Esophagus squamous epithelium (tissue), 5 donors: Measurements from ENCODE around the gene UBE4A. TPM values are rescaled to one million over a fixed set of nuclear protein-coding genes. Genes with fewer than 3 reads are reported as not detected.

Experiments used
- DNase-seq: peaks from one replicate; lab custom pipeline; 2025; lab: John Stamatoyannopoulos, UW
- H3K27ac ChIP-seq, 4 donors: fragments of 200-600 bp; sonication (generic); one replicate each; pipeline ENCODE4 v1.5.1; 2016 to 2019; ENCODE audit warnings: mild to moderate bottlenecking in 1 of 4
- H3K27me3 ChIP-seq, 4 donors: fragments of 200-600 bp; sonication (generic); 1 replicate in 3 of 4; 2 replicates in 1 of 4; pipeline versions ENCODE4 v1.5.1 to v1.6.0; 2017 to 2021; ENCODE audit warnings: antibody characterized with exemption in 1 of 4
- H3K36me3 ChIP-seq, 3 donors: fragments of 200-600 bp; sonication (generic); one replicate each; pipeline ENCODE4 v1.5.1; 2016 to 2019
- H3K4me1 ChIP-seq, 3 donors: fragments of 200-600 bp; sonication (generic); one replicate each; pipeline ENCODE4 v1.5.1; 2017 to 2019
- H3K4me3 ChIP-seq, 4 donors: fragments of 200-600 bp; sonication (generic); 1 replicate in 3 of 4; 2 replicates in 1 of 4; pipeline ENCODE4 v1.5.1; 2016 to 2019; ENCODE audit warnings: mild to moderate bottlenecking in 2 of 4, moderate library complexity in 1 of 4
- H3K9me3 ChIP-seq, 3 donors: fragments of 200-600 bp; sonication (generic); one replicate each; pipeline ENCODE4 v1.5.1; 2016 to 2019
- CTCF ChIP-seq, 6 experiments: fragments of 450-650 bp in 4 of 6; fragments of 200-600 bp in 2 of 6; sonication (generic) in 2 of 6; IDR thresholded peaks; one replicate each; pipeline ENCODE4 v1.5.1; 2016 to 2019; ENCODE audit warnings: antibody characterized with exemption in 6 of 6, mild to moderate bottlenecking in 4 of 6, moderate library complexity in 4 of 6
- POLR2A ChIP-seq, 4 donors: fragments of 450-650 bp; IDR thresholded peaks; one replicate each; pipeline ENCODE4 v1.6.1; 2017; ENCODE audit warnings: antibody characterized with exemption in 4 of 4, mild to moderate bottlenecking in 4 of 4, moderate library complexity in 3 of 4
- WGBS, 2 donors: methylation state at CpG; one replicate each; pipeline ENCODE4 v1.1.5; 2018; 5-methylcytosine and 5-hydroxymethylcytosine counted together
- intact Hi-C: fragments of 100-400 bp; cut with DNase I; formaldehyde crosslinking; loops from one replicate; pipeline ENCODE4 v1.15.0; 2022
- total RNA-seq, 4 donors: library from RNA; depleted of rRNA; stranded (reverse); fragments of >200 nt; gene quantifications; one replicate each; pipeline ENCODE4 v1.1.0, GENCODE V29; 2016
- donor health status: DM: yes; HTN: yes; CAD: no.

The UBE4A gene
- total RNA-seq: 10 to 100 TPM; 21.9 to 36.0 (median 33.2) TPM

GRCh38 chr11:118359295-118359958 lies at the start of gene UBE4A:
TSS of gene UBE4A (plus strand) at chr11:118359600. CDS start at chr11:118365081, 5,481 bp downstream.
- TF ChIP-seq POLR2A (IDR thresholded peaks at IDR 0.05): peak in 2 of 4 donors; percentile 46 to 67
- TF ChIP-seq CTCF (IDR thresholded peaks at IDR 0.05): peak in 1 of 6 experiments; percentile 48
- Histone ChIP-seq H3K36me3 (peaks cover 0 to 14% (median 0%) of the 10 kb centered on the region in 3 donors), H3K4me3 (peak within 1 kb of the TSS; percentile 65 to 79 (median 72)), H3K27ac (peak within 1 kb of the TSS; percentile 77 to 84 (median 82)), H3K27me3 (no peaks in the 10 kb centered on the region), H3K9me3 (no peaks in the 10 kb centered on the region), H3K4me1 (peaks cover 11 to 43% (median 11%) of the 10 kb centered on the region in 3 donors)
- intact Hi-C loops: no loop called here
- WGBS, 2 donors: 7 to 10% methylated on average over 19 to 21 of the region's 33 CpGs
- peak; percentile 76 for DNase-seq

GRCh38 chr11:118310271-118310670 lies 49.1 kb upstream of the UBE4A start:
- no peaks in the 10 kb centered on the region for H3K9me3 ChIP-seq
- no peaks in the 10 kb centered on the region for H3K36me3 ChIP-seq
- TF ChIP-seq POLR2A (IDR thresholded peaks at IDR 0.05): no peak
- TF ChIP-seq CTCF (IDR thresholded peaks at IDR 0.05): no peak
- 84% methylated on average over 3 of the region's 3 CpGs for WGBS, 2 donors
- intact Hi-C loops: no loop called here
- H3K27ac ChIP-seq: no peak overlapping the region
- H3K27me3 ChIP-seq: peaks cover 0 to 35% (median 0%) of the 10 kb centered on the region in 4 donors
- DNase-seq: no peak
- H3K4me3 ChIP-seq: no peak overlapping the region
- H3K4me1 ChIP-seq: peaks cover 0 to 10% (median 2%) of the 10 kb centered on the region in 3 donors

GRCh38 chr11:118310781-118311485 lies 48.5 kb upstream of the UBE4A start:
- intact Hi-C loops: no loop called here
- no peaks in the 10 kb centered on the region for H3K9me3 ChIP-seq
- H3K4me1 ChIP-seq: peaks cover 3 to 16% (median 9%) of the 10 kb centered on the region in 3 donors
- no peak overlapping the region for H3K27ac ChIP-seq
- TF ChIP-seq POLR2A (IDR thresholded peaks at IDR 0.05): no peak
- TF ChIP-seq CTCF (IDR thresholded peaks at IDR 0.05): no peak
- peaks cover 0 to 38% (median 0%) of the 10 kb centered on the region in 4 donors for H3K27me3 ChIP-seq
- no peak overlapping the region for H3K4me3 ChIP-seq
- no peak for DNase-seq
- 61 to 70% methylated on average over 2 to 3 of the region's 3 CpGs for WGBS, 2 donors
- H3K36me3 ChIP-seq: no peaks in the 10 kb centered on the region

GRCh38 chr11:118311518-118311917 lies 47.9 kb upstream of the UBE4A start:
- TF ChIP-seq POLR2A (IDR thresholded peaks at IDR 0.05): no peak
- TF ChIP-seq CTCF (IDR thresholded peaks at IDR 0.05): no peak
- Histone ChIP-seq H3K36me3 (no peaks in the 10 kb centered on the region), H3K27ac (no peak overlapping the region), H3K9me3 (no peaks in the 10 kb centered on the region), H3K27me3 (peaks cover 0 to 38% (median 0%) of the 10 kb centered on the region in 4 donors), H3K4me3 (no peak overlapping the region), H3K4me1 (peaks cover 8 to 22% (median 15%) of the 10 kb centered on the region in 3 donors)
- no peak for DNase-seq
- 53 to 63% methylated on average over 4 of the region's 4 CpGs for WGBS, 2 donors
- intact Hi-C loops: no loop called here

- Histone ChIP-seq H3K27me3 (peaks cover 0 to 46% (median 0%) of the 10 kb centered on the region in 4 donors), H3K4me1 (peaks cover 15 to 30% (median 21%) of the 10 kb centered on the region in 3 donors), H3K4me3 (no peak overlapping the region), H3K9me3 (no peaks in the 10 kb centered on the region), H3K36me3 (no peaks in the 10 kb centered on the region), H3K27ac (no peak overlapping the region)
- intact Hi-C loops: no loop called here
- 84 to 91% methylated on average over 2 of the region's 2 CpGs for WGBS, 2 donors
- TF ChIP-seq POLR2A (IDR thresholded peaks at IDR 0.05): no peak
- TF ChIP-seq CTCF (IDR thresholded peaks at IDR 0.05): no peak
- no peak for DNase-seq
These were observed 47.1 kb upstream of the UBE4A start for GRCh38 chr11:118312328-118312727.
